ENCODE results near the gene HSPA4.

The HSPA4 gene

DNA sequence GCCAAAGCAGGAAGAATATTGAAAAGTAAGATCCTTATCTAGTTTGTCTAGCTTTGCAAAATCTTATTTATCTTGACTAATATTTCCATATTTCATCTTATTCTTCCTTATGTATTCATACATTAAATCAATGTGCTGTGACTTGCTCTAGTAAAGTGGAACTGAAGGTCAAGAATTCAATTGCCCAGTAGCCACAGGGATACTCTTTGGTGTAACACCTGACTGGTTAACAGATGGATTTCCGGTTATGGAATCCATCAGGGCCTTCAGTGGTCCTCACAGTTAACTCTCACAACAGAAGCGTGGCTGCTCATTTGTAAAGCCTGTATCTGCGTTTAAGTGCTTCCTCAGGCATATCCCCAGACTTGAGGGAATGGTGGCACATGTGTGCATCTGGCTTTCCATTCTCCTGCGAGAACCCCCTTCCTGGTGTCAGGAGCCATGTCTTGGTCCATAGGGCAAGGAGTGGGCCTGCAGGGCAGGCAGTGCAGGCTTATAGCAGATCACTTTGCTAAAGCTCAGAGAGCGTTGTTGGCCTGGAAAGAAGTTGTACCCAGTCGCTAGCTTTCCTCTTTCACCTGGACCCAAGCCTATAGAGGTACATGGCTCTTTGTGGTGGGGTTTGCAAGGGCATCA is 99.2 kb downstream of the HSPA4 start:
- no peak overlapping the region for H3K27ac ChIP-seq
- TF ChIP-seq, protein P1, sequence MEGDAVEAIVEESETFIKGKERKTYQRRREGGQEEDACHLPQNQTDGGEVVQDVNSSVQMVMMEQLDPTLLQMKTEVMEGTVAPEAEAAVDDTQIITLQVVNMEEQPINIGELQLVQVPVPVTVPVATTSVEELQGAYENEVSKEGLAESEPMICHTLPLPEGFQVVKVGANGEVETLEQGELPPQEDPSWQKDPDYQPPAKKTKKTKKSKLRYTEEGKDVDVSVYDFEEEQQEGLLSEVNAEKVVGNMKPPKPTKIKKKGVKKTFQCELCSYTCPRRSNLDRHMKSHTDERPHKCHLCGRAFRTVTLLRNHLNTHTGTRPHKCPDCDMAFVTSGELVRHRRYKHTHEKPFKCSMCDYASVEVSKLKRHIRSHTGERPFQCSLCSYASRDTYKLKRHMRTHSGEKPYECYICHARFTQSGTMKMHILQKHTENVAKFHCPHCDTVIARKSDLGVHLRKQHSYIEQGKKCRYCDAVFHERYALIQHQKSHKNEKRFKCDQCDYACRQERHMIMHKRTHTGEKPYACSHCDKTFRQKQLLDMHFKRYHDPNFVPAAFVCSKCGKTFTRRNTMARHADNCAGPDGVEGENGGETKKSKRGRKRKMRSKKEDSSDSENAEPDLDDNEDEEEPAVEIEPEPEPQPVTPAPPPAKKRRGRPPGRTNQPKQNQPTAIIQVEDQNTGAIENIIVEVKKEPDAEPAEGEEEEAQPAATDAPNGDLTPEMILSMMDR (IDR thresholded peaks at IDR 0.05; ENCODE audit: low read depth, low read length, missing control alignments): no peak
- no peak overlapping the region for H3K4me3 ChIP-seq (ENCODE audit: low read depth, low read length)
- H3K27me3 ChIP-seq (replicated peaks): no peaks in the 10 kb centered on the region
- no peak for DNase-seq
- no peaks in the 10 kb centered on the region for H3K36me3 ChIP-seq (replicated peaks)
- in situ Hi-C loops (cut with HindIII; ENCODE audit: low pct_ligation_motif_present, low sequenced_read_pairs): no loop called here

DNA sequence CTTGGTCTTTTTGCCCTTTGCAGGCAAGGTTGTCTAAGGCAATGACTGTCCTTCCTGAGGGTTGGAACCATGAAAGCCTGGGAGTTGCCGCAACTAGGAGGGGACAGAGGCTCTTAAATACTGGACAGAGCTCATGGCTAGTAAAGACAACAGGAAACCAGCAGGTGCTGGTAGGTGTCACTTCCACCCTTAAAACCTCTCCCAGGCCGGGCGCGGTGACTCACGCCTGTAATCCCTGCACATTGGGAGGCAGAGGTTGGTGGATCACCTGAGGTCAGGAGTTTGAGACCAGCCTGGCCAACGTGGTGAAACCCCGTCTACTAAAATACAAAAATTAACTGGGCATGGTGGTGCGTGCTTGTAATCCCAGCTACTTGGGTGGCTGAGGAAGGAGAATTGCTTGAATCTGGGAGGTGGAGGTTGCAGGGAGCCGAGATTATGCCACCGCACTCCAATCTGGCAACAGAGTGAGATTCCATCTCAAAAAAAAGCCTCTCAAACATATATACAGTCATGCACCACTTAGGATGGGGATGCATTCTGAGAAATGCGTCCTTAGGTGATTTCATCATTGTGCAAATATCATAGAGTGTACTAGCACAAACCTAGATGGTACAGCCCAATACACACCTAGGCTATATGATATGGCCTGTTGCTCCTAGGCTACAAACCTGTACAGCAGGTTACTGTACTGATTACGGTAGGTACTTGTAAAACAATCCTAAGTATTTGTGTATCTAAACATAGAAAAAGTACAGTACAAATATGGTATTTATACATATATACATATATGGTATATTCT is 102.7 kb downstream of the HSPA4 start:
- TF ChIP-seq, protein P1 (IDR thresholded peaks at IDR 0.05; ENCODE audit: low read depth, low read length, missing control alignments): no peak
- Histone ChIP-seq H3K27ac (no peak overlapping the region), H3K27me3 (replicated peaks) (no peaks in the 10 kb centered on the region), H3K4me3 (ENCODE audit: low read depth, low read length) (no peak overlapping the region), H3K36me3 (replicated peaks) (no peaks in the 10 kb centered on the region)
- in situ Hi-C loops (cut with HindIII; ENCODE audit: low pct_ligation_motif_present, low sequenced_read_pairs): no loop called here
- no peak for DNase-seq

DNA sequence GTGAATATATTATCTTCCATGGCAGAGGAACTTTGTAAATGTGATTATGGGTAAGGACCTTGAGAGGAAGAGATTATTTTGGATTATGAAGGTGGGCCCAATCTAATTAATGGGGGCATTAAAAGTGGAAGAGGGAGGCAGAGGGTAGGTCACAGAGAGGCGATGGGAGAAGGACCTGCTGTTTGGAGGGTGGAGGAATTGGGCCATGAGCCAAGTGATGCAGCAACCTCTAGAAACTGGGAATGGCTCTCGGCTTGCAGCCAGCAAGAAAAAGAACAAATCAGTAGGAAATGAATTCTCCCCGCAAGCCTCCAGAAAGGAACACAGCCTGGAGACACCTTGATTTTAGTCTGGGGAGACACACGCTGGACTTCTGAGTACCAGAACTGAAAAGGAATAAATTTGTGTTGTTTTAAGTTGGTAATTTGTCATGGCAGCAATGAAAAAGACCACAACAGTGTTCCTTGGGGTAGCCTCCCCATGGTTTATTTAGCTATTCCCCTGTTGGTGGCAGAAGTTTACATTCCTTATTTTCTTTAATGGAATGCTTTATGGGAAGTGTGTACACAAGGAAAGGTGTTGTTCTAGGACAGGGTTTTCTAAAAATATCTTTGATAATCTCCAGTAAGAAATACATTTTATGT is 103.6 kb downstream of the HSPA4 start:
- in situ Hi-C loops (cut with HindIII; ENCODE audit: low pct_ligation_motif_present, low sequenced_read_pairs): no loop called here
- Histone ChIP-seq H3K27me3 (replicated peaks) (no peaks in the 10 kb centered on the region), H3K4me3 (ENCODE audit: low read depth, low read length) (no peak overlapping the region), H3K27ac (no peak overlapping the region), H3K36me3 (replicated peaks) (no peaks in the 10 kb centered on the region)
- no peak for DNase-seq
- TF ChIP-seq, protein P1 (IDR thresholded peaks at IDR 0.05; ENCODE audit: low read depth, low read length, missing control alignments): no peak
